ENCODE results near the gene B3GNT3.
"Not testable (repeated sequence)": the region's sequence is repeated elsewhere in the genome, so short reads cannot be mapped to it uniquely, and the experiment has no call there.

Gene B3GNT3

GRCh38 chr19:17797424-17798201, 2.7 kb downstream of the B3GNT3 start:
- DNase-seq (ENCODE audit: low spot score) = peak; percentile 7

GRCh38 chr19:17798599-17798998, 3.7 kb downstream of the B3GNT3 start:
- DNase-seq (ENCODE audit: low spot score) = not testable (repeated sequence)

- no peak for DNase-seq (ENCODE audit: low spot score)
Observed at GRCh38 chr19:17802137-17802858, 7.4 kb downstream of the B3GNT3 start.

- DNase-seq (ENCODE audit: low spot score) = no peak
Observed at GRCh38 chr19:17803264-17803896, 8.4 kb downstream of the B3GNT3 start.

GRCh38 chr19:17805427-17805826, 10.5 kb downstream of the B3GNT3 start:
- DNase-seq (ENCODE audit: low spot score) = no peak

GRCh38 chr19:17806945-17807344, 12.0 kb downstream of the B3GNT3 start:
- DNase-seq (ENCODE audit: low spot score) = no peak

GRCh38 chr19:17807731-17808316, 12.9 kb downstream of the B3GNT3 start:
- DNase-seq (ENCODE audit: low spot score) = no peak

GRCh38 chr19:17811103-17811502, 16.2 kb downstream of the B3GNT3 start:
- no peak for DNase-seq (ENCODE audit: low spot score)

- no peak for DNase-seq (ENCODE audit: low spot score)
Observed at GRCh38 chr19:17811681-17812080, 16.7 kb downstream of the B3GNT3 start.

- no peak for DNase-seq (ENCODE audit: low spot score)
Observed at GRCh38 chr19:17812099-17812498, 17.2 kb downstream of the B3GNT3 start.

GRCh38 chr19:17817668-17818363, 22.9 kb downstream of the B3GNT3 start:
- DNase-seq (ENCODE audit: low spot score) = no peak

- no peak for DNase-seq (ENCODE audit: low spot score)
Observed at GRCh38 chr19:17821190-17821589, 26.3 kb downstream of the B3GNT3 start, which contains the start of gene INSL3. TSS of gene INSL3 (minus strand) at chr19:17821519. CDS start at chr19:17821506, 13 bp downstream.

GRCh38 chr19:17824339-17824738, 29.4 kb downstream of the B3GNT3 start:
- DNase-seq (ENCODE audit: low spot score) = no peak

GRCh38 chr19:17826508-17827056, 31.6 kb downstream of the B3GNT3 start:
- DNase-seq (ENCODE audit: low spot score) = no peak

- no peak for DNase-seq (ENCODE audit: low spot score)
Observed at GRCh38 chr19:17829855-17830566, 35.1 kb downstream of the B3GNT3 start.

- DNase-seq (ENCODE audit: low spot score) = peak; percentile 13
Observed at GRCh38 chr19:17830567-17831418, 35.9 kb downstream of the B3GNT3 start.

GRCh38 chr19:17831419-17831888, 36.5 kb downstream of the B3GNT3 start:
- DNase-seq (ENCODE audit: low spot score) = no peak

- DNase-seq (ENCODE audit: low spot score) = no peak
Observed at GRCh38 chr19:17832443-17833208, 37.7 kb downstream of the B3GNT3 start.
